ENCODE results near the gene CCN5. TPM values are rescaled to one million over a fixed set of nuclear protein-coding genes. Genes with fewer than 3 reads are reported as not detected.

Gene CCN5
- total RNA-seq, 1 experiment from 2014 or later, result 0.37 TPM

- TF ChIP-seq ZNF281 (CRISPR knock-in tag; IDR thresholded peaks at IDR 0.05), result no peak
- no peak for TF ChIP-seq STAT6 (CRISPR knock-in tag; conservative IDR thresholded peaks at IDR 0.05; ENCODE audit: low read depth)
- TF ChIP-seq MAX (CRISPR knock-in tag; IDR thresholded peaks at IDR 0.05), result peak; percentile 55; the same call in 1 of the 2 replicates
- no peak for TF ChIP-seq PREB (CRISPR knock-in tag; IDR thresholded peaks at IDR 0.05; ENCODE audit: borderline replicate concordance)
- TF ChIP-seq RORB (CRISPR knock-in tag; IDR thresholded peaks at IDR 0.05), result no peak
- TF ChIP-seq NFYB (CRISPR knock-in tag; conservative IDR thresholded peaks at IDR 0.05; ENCODE audit: low read depth), result peak; percentile 71
- TF ChIP-seq USF1 (CRISPR knock-in tag; IDR thresholded peaks at IDR 0.05), result peak; percentile 94
Observed at GRCh38 chr20:44738813-44739477, 23.8 kb downstream of the CCN5 start (continued).

- Mint-ChIP-seq H3K36me3 (no peaks in the 10 kb centered on the region; the same call in 1 of the 2 replicates), H3K9me3 (peaks cover 19% of the 10 kb centered on the region), H3K4me1 (peaks cover 15% of the 10 kb centered on the region), H3K27me3 (ENCODE audit: low read depth) (peaks cover 39% of the 10 kb centered on the region), H3K4me3 (no peak overlapping the region), H3K27ac (no peak overlapping the region)
- no peak for TF ChIP-seq ZNF532 (CRISPR knock-in tag; IDR thresholded peaks at IDR 0.05; ENCODE audit: borderline replicate concordance)
- DNase-seq (ENCODE audit: low spot score), result no peak
- ChIA-PET CTCF (interaction anchor here (1.7 kb wide), 1 partner anchor 8 kb away, joined by 11 read pairs; no protein-coding TSS in a partner anchor), POLR2A (no interaction called here)
- no peak for ATAC-seq
Observed at GRCh38 chr20:44739942-44740341, 24.8 kb downstream of the CCN5 start.
